NCI-H2196 (cell line): ENCODE results near the gene MEGF11.

Experiments used
- DNase-seq: peaks from one replicate; lab custom pipeline; 2025; ENCODE audit not compliant: unreplicated experiment; lab: John Stamatoyannopoulos, UW

The MEGF11 gene

GRCh38 chr15:66096688-66097058, 156.9 kb downstream of the MEGF11 start:
- DNase-seq, result no peak

GRCh38 chr15:66095871-66096687, 157.5 kb downstream of the MEGF11 start:
- DNase-seq, result no peak

GRCh38 chr15:66094331-66094730, 159.2 kb downstream of the MEGF11 start:
- DNase-seq, result no peak

DNA sequence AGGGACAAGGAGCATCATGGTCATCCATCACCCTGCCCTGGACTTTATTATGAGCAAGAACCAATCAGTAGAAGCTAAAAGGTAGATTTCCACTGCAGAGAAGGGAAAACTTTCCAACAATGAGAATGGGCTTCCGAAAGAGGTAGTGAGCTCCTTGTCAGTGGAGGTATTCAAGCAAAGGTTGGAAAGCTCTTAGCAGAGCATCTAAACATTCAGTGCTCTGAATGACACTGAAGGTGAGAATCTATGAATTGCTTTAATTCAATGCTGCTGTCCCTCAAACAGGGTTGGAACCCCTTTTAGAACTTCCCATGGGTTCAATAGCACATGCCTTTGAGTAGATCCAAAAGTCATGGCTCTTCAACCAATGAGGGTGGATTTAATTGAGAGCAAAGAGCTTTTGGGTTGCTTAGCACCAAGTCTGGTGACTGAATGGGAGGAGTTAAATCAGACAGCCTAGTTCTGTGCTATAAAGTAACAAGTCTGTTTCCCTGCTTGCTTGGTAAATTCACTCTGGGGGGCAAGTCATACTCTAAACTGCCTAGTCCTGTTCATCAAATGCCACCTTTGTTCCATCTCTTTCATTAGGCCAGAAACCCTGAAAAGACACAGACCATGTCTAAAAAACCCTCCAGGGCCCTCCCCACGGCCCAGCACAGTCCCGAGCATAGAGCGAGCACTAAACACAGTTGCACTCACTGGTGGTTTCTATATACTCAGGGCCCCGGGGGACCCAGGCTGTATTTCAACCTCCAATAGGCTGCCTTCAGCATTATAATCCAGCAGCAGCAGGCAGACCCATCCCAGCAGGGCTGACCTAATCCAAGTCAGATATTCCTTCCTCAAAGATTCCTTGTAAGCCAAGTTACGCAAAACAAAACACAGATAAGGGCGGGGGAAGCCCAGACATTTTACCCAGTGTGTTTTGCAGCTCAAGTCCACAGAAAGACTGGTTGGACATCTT, 161.2 kb downstream of the MEGF11 start:
- no peak for DNase-seq

- DNase-seq, result no peak
These were observed 164.0 kb downstream of the MEGF11 start for GRCh38 chr15:66089509-66089908.

DNA sequence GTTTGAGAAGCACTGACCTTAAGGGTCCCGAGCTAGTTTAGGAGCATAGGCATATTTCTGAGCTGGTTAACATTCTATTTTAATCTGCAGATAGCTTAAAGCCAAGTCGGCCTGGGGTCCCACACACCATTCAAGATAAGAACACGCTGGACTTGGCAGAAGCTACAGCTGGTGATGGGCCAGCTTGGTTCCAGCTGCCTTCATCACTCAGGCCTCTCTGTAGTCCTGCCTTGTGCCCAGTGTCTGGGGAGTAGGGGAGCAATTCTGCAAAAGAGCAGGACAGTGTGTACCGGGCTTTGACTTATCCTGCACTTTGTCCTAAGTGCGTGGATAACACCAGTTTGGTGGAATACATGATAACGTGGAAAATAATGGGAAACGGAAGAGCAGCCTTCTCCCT, 164.5 kb downstream of the MEGF11 start:
- DNase-seq, result no peak

DNA sequence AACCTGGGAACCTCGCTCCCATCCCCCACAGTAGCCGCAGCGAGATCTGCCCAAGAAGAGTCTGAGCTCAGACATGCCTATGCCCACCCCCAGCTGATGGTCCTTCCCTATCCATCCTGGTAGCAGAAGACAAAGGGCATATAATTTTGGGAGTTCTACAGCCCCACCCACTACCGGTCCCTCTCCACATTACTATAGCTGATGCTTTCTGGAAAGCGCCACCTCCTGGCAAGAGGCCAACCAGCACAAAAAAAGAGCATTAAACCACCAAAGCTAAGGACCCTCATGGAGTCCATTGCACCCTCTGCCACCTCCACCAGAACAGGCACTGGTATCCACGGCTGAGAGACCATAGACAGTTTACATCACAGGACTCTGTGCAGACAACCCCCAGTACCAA, 168.4 kb downstream of the MEGF11 start:
- no peak for DNase-seq

GRCh38 chr15:66084704-66085103, 168.8 kb downstream of the MEGF11 start:
- no peak for DNase-seq

- no peak for DNase-seq
These were observed 172.7 kb downstream of the MEGF11 start for GRCh38 chr15:66080717-66081398.

DNA sequence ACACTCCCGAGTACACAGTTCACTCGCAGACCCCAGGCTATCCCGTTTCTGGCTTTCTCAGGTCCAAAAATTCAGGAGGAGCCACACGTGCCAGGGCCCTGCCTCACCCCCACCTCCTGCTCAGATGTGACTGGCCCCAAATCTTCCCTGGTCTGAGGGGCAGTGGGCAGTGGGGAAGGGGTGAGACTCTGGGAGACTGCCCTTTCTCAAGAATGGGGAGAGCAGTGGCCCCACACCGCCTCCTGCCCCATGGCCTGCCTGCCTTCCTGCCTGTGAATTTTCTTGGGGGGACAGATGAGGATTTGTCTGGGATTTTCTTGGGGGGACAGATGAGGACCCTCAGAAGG, 174.6 kb downstream of the MEGF11 start:
- DNase-seq, result no peak

GRCh38 chr15:66078196-66078928, 175.2 kb downstream of the MEGF11 start:
- no peak for DNase-seq

- no peak for DNase-seq
These were observed 176.3 kb downstream of the MEGF11 start for GRCh38 chr15:66077320-66077663.

- DNase-seq, result no peak
These were observed 176.8 kb downstream of the MEGF11 start for GRCh38 chr15:66076591-66077319.

GRCh38 chr15:66075947-66076346, 177.6 kb downstream of the MEGF11 start:
- no peak for DNase-seq

GRCh38 chr15:66072616-66073361, 180.8 kb downstream of the MEGF11 start:
- DNase-seq, result no peak

GRCh38 chr15:66071921-66072295, 181.6 kb downstream of the MEGF11 start:
- no peak for DNase-seq

- DNase-seq, result no peak
These were observed 182.2 kb downstream of the MEGF11 start for GRCh38 chr15:66071160-66071920.

DNA sequence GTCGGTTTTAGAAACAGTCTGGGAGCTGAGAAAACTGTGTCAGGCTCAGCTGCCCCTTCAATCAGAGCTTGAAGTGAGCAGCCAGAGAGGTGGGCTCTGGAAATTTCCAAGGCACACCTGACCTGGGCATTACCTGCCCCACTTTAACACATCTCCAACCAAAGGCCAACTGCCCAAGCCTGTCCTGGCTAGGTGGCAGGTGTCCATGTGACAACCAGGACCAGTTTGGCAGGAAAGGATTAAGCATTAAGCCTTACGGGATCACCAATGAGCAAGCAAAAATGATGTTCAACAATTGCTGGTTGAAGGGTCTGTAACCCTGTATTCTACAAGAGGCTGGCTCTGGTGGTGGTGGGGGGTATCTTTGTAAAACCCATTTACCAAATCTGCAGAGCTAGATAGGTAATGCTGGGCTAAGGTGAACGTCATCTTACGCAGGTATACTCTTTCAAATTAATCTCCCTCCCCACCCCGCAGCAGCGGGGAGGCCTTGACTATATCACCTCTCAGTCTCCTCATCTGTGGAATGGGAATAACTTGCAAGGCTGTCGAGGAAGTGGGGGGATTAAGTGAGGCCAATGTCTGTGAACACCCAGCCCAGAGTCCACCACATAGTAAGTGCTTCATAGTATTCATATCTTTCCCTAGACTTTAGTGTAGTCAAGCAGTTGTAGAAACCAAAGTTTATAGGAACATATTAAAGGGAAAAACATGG, 183.2 kb downstream of the MEGF11 start:
- DNase-seq, result no peak
